Smooth muscle cell of bladder (primary cell): ENCODE data around the gene PRKAG3. TPM values are rescaled to one million over a fixed set of nuclear protein-coding genes. Genes with fewer than 3 reads are reported as not detected.

Experiments
- total RNA-seq: library from RNA; depleted of rRNA; stranded (reverse); fragments of >200 nt; gene quantifications from 2 replicates; pipeline ENCODE4 v1.2.3, GENCODE V29; 2014

PRKAG3 gene
- total RNA-seq: not detected in 2 replicates

DNA sequence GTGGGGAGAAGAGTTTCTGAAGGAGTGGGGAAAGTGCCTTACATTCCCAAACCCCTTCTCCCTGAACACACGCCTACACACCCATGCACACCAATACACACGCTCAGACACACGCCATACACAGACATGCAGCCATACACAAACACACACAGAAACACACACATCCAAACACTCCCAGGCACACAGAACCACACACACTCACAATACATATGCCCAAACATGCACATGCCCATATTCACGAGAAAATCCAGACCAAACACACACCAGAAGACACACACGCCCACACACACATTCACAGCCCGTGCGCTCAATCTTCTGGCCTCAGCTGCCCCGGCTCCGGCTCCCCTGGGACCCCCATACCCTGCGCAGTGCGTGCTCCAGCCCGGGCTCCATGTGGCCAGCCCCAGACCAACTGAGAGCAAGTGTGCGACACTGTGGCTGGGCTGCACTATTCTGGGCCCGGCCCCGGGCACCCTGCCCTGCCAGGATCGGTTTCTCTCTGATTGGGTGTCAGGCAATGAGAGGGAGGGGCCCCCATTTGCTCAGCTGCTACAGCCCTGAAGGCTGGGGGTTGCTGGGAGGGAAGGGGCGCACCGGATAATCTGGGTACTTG lies at the start of gene PRKAG3:
Gene PRKAG3 (minus strand): TSS at position 426 of the 613 bp plus-strand sequence.

DNA sequence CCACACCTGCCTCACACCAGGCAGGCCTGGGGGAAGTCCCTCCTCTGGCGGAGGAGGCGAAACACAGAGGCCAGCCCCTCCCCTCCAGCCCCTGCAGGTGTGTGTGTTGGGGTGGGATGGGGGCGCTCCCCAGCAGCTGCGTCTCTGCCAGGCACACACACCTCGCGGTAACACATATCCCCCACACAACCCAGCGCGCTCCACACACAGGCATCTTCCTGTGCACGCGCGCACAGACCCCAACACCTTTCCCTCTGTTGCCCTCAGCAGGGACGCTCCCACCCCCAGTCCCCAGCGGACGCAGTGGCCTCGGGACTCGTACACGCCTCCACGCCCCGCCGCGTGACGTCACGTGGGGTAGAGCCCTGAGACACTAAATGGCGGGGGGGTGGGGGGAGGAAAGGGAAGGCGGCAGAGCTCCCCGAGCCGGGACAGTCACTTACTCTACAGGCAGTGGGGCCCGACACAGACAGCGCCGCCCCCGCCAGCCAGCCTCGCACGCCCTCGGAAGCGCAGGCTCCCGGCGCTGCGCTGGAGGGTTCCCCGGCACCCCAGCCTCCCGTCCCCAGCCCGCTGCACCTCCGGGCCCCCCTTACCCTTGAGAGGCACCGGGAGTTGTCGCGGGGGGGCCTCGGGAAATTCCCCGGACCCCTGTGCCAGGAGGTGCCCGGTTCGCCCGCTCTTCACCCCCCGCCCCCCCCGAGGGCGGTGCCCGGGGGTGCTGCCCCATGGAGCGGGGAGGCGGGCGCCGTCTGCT lies 48.7 kb upstream of the PRKAG3 start, which contains the start of gene WNT10A:
Gene WNT10A (plus strand): TSS at position 751 of the 757 bp plus-strand sequence. CDS start 144 bp downstream, outside the sequence.

DNA sequence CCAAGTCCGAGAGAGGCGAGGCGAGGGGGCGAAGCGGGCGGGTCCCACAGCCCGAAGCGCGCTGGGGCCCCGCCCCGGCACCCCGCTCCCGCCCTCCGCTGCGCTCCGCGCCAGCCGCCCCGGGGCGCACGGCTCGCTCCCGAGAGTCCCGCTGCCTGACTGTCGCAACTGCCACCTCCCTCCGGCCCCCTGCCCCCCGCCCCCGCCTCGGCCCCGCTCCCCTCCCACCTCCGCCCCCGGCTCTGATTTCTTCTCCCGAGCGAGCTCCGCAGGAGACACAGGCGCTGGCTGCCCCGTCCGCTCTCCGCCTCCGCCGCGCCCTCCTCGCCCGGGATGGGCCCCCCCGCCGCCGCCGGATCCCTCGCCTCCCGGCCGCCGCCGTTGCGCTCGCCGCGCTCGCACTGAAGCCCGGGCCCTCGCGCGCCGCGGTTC lies 28.0 kb upstream of the PRKAG3 start, which contains the start of gene WNT6:
Gene WNT6 (plus strand): TSS at position 250 of the 432 bp plus-strand sequence. CDS start 233 bp downstream, outside the sequence.

DNA sequence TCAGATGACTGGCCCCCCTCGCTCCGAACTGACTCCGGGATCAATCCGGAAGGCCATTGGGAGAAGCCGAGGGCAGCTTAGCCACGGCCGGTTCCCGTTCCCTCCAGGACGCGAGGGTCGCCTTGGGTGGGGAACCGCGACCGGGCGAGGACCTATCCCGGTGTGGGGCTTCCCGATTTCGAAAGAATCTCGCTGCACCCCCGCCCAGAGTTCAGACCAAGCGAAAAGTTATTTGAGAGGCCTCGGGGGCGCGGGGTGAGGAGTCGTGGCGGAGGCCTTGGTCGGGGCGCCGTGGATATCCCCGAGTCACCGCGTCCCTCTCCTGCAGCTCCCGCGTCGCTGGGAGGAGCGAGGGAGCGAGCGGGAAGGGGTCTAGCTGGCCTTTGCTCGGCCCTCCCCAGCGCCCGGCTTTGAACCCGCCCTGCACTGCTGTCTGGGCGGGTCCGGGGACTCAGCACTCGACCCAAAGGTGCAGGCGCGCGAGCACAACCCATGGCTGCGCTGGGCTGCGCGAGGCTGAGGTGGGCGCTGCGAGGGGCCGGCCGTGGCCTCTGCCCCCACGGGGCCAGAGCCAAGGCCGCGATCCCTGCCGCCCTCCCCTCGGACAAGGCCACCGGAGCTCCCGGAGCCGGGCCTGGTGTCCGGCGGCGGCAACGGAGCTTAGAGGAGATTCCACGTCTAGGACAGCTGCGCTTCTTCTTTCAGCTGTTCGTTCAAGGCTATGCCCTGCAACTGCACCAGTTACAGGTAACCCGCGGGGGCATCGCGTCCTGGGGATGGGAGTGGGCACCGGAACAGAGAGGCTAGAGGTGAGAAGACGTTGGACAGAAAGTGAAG lies 49.7 kb downstream of the PRKAG3 start, which contains the start of gene CYP27A1:
Gene CYP27A1 (plus strand): TSS at position 457 of the 837 bp plus-strand sequence. CDS start 36 bp downstream, at position 493.

Other genes with a start within 250 kb of the PRKAG3 start
- gene PLCD4, start 223.9 kb downstream of the PRKAG3 start, total RNA-seq: 1.8 TPM in 2 replicates
- gene ZNF142, start 172.2 kb downstream of the PRKAG3 start, total RNA-seq: 4.3 and 7.7 TPM in 2 replicates
- gene BCS1L, start 172.1 kb downstream of the PRKAG3 start, total RNA-seq: 28.2 and 30.6 TPM in 2 replicates
- 32.0 and 33.8 TPM in 2 replicates for gene RNF25, start 159.8 kb downstream of the PRKAG3 start, total RNA-seq
- 15.4 and 27.6 TPM in 2 replicates for gene STK36, start 159.7 kb downstream of the PRKAG3 start, total RNA-seq
- 3.4 and 3.8 TPM in 2 replicates for gene TTLL4, start 121.0 kb downstream of the PRKAG3 start, total RNA-seq
- 17.1 and 19.9 TPM in 2 replicates for gene CYP27A1, start 49.7 kb downstream of the PRKAG3 start, total RNA-seq
- gene WNT6, start 28.0 kb upstream of the PRKAG3 start, total RNA-seq: not detected in 2 replicates
- not detected in 2 replicates for gene WNT10A, start 49.0 kb upstream of the PRKAG3 start, total RNA-seq
- gene CDK5R2, start 127.9 kb upstream of the PRKAG3 start, total RNA-seq: under 0.01 TPM in 1 of 2 replicates, not detected in the other
- gene FEV, start 153.4 kb upstream of the PRKAG3 start, total RNA-seq: not detected in 2 replicates
- not detected in 2 replicates for gene CRYBA2, start 161.6 kb upstream of the PRKAG3 start, total RNA-seq
- gene CFAP65, start 209.7 kb upstream of the PRKAG3 start, total RNA-seq: not detected in 2 replicates
- not detected in 2 replicates for gene IHH, start 229.1 kb upstream of the PRKAG3 start, total RNA-seq